ENCODE results near the gene HSCB.
"Not testable (repeated sequence)": the region's sequence is repeated elsewhere in the genome, so short reads cannot be mapped to it uniquely, and the experiment has no call there.

Gene HSCB

DNA sequence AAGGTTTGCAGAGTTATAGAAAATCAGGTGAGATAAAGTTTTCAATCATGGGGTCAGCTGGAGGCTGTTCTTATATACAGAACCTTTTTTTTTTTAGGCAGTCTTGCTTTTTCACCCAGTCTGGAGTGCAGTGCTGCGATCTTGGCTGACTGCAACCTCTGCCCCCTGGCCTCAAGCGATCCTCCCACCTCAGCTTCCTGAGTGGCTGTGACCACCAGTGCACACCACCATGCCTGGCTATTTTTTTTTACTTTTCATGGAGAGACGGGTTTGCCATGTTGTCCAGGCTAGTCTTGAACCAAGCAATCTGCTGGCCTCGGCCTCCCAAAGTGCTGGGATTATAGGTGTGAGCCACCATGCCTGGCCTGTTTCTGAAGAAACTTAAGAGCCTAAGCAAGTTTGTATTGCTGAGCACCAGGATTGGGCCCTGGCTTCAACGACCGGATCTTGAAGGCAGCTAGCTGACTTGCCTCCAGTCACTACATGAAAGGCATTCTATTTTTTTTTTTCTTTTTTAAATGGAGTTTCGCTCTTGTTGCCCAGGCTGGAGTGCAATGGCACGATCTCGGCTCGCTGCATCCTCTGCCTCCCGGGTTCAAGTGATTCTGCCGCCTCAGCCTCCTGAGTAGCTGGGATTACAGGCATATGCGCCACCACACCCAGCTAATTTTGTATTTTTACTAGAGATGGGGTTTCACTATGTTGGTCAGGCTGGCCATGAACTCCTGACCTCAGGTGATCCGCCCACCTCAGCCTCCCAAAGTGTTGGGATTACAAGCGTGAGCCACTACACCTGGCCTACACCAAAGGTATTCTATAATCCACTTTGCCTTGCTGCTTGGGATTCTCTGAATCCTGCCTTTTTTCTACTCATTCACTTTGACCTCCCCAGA, 50.9 kb downstream of the HSCB start:
- no peak for DNase-seq

- DNase-seq, result no peak
Measured at GRCh38 chr22:28793976-28794584, 52.2 kb downstream of the HSCB start.

GRCh38 chr22:28795071-28795693, 53.3 kb downstream of the HSCB start:
- no peak for DNase-seq

- no peak for DNase-seq
Measured at GRCh38 chr22:28795932-28796856, 54.4 kb downstream of the HSCB start.

DNA sequence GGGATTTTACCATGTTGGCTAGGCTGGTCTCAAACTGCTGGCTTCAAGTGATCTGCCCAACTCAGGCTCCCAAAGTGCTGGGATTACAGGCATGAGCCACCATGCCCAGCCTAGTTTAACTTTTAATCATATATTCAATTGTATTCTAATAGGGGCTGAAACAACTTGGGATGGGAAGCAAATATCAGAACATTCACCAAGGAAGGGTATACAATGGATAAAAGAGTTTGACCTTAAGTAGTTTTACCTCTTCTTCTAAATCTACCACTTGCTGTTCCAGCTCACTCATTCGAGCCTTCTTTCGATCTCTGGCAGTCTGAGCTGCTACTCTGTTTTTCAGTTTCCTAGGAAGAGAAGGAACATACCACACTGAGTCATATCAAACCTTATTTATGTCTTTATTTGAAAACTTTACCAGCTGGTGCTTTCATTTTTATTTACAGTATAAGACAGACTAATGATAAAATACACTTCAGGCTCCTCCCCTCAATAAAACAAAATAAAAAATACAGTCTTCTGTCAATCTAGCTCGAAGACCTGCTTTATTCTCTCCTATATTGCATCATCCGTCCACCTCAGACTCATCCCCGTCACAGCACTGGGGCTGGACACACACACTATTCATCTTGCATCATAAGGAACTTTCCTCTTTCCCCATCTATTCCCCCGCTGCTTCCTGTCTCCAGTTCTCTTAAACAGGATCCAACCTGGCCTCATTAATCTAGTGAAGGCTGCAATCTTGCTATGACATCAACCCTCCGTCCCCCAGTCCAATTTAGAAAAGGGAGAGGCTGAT, 57.2 kb downstream of the HSCB start:
- DNase-seq, result peak; percentile 41

DNA sequence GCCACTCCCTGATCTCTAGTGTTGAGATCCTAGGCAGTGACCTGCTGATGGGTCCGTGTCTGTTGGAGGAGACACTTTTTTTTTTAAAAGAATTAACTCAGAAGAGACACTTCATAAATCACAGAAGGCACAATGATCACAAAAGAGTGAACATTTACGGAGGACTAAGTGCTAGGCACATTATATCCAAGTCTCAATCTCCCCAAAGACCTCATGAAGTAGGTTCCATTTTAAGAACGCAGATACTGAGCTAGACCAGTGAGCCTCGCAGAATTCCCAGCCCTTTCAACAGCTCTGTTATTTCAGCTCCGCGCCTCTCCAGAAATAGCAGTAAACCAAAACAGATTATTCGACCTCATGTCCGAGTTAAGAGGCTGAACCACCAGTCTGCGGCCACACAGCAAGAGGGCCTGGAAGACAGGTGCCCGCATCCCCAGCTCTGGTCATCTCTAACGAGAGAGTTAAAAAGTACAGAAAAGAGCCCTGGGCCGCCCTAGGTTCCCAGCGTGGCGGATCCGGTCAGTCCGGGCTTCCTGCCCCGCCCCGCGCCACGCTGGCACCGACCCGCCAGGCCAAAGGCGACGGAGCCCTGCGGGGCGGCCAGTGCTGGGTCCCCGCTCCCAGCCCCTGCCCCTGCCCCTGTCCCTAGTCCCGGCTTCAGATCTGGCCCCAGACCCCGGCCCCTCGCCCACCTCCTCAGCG, 57.9 kb downstream of the HSCB start:
- DNase-seq, result peak; percentile 40

GRCh38 chr22:28800308-28801041, 58.6 kb downstream of the HSCB start, which contains the start of gene XBP1:
Gene XBP1 (minus strand): TSS chr22:28800569.
- DNase-seq, result peak; percentile 92

DNA sequence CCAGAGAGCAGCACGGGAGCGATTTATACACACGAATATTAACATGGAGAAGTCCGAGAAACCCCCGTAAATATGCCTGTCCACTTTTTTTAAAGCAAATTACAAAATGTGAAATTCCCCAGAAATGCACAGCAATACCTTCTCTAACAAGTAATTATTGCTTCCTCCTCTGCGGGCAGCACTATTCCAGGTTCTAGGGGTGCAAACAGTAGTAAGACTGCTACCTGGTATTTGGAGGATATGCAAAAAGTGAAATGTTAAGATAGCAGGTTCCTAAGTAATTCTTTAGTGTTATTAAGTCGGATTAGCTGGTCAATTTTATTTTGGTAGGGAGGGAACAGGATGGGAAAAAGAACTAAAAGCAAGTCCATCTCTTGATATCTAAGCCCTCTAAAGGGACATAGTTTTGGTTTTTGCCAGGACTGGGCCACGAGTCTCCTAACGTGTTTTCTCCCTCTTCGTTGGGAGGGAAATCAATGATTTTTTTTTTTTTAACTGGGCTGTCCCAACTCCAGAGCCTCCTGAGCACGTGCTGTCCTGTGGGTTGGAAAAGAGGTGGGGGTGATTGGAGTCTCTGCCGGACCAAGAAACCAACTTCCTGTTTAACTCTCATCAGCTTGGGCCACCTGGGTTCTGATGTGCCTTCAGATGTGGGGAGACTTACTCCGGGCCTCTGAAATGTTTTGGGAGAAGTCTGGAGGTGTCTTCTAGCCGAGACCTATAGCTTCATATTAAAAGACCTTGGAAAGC, 60.2 kb downstream of the HSCB start:
- DNase-seq, result no peak

DNA sequence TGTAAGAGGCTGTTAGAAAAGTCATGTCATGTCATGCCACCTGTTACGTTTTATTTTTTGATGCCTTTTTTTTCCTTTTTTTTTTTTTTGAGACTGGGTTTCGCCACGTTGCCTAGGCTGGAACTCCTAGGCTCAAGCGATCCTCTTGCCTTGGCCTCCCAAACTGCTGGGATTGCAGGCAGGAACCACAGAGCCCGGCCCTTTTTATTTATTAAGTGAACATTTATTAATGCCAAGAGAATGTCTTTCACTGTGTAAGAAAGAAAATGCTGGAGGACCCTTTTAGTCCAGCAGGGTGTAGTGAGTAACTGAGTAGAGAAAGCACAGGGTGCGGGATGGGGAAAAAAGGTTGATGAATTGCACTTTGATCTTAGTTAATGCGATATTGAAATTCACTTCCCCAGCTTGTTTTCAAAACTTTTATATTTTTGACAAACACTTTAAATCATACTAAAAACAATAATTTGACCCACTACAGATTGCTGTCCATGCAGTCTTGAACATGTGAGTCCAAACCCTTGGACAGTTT, 60.8 kb downstream of the HSCB start:
- DNase-seq, result no peak

GRCh38 chr22:28805426-28805825, 63.6 kb downstream of the HSCB start:
- not testable (repeated sequence) for DNase-seq
